T-helper 2 cell (primary cell): ENCODE measurements around the gene NDUFS2.

Source experiments
- DNase-seq, 5 experiments: peaks; one replicate each; pipeline versions ENCODE4 v3.0.0 to v3.0.0-alpha.2; 2012 to 2022

Gene NDUFS2

GRCh38 chr1:161196521-161197451 is 5.4 kb upstream of the NDUFS2 start:
- no peak for DNase-seq

DNA sequence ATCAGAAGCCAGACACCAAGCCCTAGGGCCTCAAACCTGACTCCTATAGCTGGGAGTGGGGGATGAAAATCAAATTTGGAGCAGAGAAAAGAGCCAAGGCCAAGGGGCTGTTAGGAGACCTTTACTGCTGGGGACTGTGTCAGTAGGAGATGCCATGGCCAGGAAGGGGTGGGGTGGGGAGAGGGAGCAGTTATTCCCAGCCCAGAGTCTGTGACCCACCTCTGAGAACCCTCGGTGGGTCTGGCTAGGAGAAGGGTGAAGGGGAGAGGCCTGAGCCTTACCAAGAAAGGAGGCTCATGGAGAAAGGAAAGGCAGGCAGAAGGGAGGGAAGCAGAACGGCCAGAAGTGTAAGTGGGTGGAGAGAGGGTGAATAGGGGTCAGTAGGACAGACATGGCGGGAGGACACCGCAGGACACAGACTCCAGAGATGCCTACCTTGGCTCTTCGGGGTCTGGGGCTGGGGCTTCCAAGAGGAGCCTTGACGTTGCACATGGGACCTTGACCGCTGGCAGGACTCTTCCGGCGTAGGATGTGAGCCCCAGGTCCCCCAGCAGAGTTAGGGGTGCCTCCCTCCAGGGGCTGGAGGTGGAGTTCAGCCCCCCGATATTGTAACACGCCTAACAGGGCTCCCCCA is 4.5 kb upstream of the NDUFS2 start:
- no peak for DNase-seq

GRCh38 chr1:161198194-161198896 is 3.8 kb upstream of the NDUFS2 start:
- DNase-seq: no peak

DNA sequence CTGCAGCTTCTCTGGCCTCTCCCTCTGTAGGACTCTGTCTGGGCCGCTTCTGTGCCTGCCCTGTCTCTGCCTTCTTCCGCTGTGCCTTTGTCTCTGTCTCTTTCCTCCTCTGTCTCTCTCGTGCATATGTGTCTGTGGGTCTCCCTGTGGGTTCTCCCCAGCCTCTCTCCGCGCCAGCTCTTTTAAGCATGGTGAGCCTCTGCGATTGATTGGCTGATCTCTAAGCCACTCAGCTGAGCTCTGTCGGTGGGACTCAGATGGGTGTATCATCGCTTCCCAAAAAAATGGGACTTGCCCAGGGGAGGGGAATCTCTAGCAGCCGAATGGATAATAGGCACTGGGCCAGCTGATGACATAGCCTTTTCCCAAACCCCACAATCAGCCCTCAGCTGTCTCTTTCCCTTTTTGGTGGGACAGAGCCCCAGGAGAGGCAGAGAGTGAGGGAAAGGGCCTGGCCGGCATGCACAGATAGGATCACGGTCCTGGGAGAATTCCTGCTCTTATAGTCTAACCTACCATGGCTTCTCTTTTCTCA is 3.2 kb upstream of the NDUFS2 start, which contains the start of gene ADAMTS4:
ADAMTS4 (minus strand) TSS at position 158 of the 535 bp plus-strand sequence. CDS start 427 bp downstream, outside the sequence.
- no peak for DNase-seq

DNA sequence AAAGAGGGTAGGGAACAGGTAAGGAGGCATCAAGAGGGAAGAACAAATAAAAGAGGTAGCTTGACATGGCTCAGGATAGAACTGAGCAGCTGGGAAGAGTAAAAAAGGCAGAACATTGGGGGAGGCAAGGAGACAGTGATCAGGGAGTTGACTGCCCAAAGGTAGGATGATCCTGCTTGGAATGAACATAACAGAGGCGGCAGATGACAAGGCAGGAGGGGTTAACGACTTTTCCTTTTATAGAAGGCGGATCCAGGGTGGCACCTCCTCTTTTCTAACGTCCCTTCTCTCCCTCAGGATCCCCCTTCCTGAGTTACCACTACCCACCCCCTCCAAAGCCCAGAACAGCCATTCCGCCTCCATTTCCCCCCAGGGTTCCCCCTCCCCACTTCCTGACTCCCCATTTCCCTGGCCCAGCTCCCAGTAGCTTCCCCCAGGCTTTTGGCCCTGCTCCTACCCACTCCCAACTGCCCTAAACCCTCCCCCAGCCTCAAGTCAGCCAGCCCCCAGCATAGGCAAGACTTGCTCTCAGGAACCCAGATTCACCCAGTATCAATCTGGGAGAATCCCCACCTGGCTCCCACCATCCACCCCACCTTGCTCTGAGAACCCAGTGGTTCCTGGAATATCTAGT is 2.5 kb upstream of the NDUFS2 start:
- DNase-seq: no peak

DNA sequence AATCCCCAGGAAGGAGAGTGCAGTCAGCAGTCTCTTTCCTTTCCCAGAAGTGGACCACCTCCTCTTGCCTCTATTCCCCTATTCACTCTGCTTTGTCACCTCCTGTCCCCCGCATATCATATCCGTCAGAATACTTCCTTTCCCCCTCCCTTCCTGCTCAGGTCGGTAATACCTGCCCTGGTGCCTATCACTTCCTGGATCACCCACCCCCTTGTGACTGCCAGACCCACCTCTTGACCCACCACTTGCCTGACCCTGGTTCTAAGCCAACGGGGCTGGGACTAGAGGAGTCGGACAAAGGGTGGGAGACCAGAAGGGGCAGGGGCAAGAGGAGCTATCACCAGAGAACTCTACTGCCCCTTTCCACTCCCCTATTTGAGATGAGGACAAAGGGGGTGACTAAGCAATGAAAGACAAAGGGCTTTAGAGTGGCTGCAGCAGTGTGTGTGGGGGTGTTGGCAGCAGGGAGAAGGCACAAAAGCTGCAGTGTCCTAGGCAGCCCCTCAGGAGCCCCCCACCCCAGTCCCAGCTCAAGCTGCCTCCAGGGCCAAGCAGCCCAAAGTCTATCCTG is 1.7 kb upstream of the NDUFS2 start:
- DNase-seq: no peak

GRCh38 chr1:161200992-161201835 is 953 bp upstream of the NDUFS2 start:
- DNase-seq: no peak

DNA sequence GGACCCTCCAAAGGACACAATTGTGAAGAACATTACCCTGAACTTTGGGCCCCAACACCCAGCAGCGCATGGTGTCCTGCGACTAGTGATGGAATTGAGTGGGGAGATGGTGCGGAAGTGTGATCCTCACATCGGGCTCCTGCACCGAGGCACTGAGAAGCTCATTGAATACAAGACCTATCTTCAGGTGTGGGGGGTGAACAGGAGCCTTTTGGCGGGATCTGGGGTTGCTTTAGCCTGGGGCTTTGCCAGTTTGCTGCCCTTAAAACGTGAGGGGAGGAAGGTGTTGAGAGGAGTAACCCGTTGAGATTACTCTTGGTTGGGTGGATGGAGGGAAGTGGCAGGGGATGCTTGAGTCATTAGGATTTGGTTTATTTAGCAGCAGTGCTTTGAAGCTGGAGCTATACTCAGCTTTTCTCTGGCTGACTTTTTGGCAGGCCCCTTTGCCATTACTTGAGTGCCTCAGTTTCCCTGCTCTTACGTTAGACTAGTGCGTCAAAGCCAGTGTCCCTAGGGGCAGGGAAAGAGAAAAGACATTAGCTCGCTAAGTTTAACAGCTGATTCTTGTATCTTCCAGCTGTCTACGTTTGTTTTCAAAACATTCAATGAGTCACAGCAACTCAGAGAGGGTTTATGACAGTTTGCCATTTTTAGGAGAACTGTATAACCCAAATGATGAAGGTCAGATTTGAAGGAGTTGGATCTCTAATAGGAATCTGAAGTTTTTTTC is 4.4 kb downstream of the NDUFS2 start:
- no peak for DNase-seq

DNA sequence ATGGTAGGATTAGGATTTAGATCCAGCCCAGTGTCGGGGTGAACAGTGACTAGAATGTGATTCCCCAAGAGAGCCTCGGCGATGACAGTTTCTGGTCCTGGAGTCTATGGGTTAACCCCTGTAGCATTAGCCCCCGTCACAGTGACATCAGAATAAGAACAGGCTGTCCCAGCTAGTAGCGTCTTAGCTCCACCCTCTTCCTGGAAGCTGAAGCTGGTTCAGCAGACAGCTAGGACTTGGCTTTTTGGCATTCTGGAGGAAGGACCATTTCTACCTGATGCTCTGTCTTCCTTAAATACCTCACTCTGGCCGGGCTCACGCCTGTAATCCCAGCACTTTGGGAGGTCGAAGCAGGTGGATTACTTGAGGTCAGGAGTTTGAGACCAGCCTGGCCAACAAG is 5.0 kb downstream of the NDUFS2 start:
- no peak for DNase-seq

- peak; percentile 21 to 71 (median 49) for DNase-seq
Measured at GRCh38 chr1:161209790-161210409, 7.7 kb downstream of the NDUFS2 start.

- DNase-seq: no peak
Measured at GRCh38 chr1:161214369-161214768, 12.2 kb downstream of the NDUFS2 start.

- DNase-seq: no peak
Measured at GRCh38 chr1:161215076-161215475, 12.9 kb downstream of the NDUFS2 start, which contains the start of gene FCER1G. TSS of gene FCER1G (plus strand) at chr1:161215295. CDS start at chr1:161215322, 27 bp downstream.

DNA sequence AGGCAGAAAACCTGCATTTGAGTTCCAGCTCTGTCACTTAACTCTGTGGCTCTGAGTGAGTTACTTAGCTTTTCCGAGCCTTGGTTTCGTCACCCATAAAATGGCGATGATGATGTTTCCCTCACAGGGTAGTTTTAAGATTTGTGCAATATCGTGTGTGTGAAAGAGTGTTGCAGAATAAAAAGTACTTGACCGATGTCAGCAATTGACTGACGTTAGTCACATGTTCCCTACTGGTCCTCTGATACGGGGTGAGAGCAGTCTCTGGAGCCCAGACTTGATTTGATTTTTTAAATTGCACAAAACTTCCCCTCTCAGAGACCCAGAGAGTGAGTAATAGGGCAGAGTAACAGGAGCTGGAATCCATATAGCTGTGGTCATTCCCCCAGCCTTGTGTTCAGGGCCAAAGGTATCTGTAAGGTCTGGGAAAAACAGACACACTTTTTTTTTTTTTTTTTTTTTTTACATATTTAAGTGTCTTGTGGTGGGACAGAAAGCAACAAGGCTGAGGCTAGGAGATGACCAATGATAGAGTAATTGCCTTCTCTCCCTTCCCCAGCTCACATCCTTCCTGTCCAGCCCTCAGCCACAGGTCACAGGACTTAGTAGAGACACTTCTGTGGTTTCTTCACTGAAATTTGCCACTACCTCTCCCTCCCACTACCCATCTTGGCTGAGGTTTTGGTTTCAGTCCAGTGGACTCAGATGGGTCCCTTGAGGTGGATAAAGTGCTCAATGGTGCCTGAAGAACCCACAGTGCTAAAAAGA is 15.0 kb downstream of the NDUFS2 start:
- DNase-seq: no peak

- DNase-seq: no peak
Measured at GRCh38 chr1:161217831-161218230, 15.7 kb downstream of the NDUFS2 start.

DNA sequence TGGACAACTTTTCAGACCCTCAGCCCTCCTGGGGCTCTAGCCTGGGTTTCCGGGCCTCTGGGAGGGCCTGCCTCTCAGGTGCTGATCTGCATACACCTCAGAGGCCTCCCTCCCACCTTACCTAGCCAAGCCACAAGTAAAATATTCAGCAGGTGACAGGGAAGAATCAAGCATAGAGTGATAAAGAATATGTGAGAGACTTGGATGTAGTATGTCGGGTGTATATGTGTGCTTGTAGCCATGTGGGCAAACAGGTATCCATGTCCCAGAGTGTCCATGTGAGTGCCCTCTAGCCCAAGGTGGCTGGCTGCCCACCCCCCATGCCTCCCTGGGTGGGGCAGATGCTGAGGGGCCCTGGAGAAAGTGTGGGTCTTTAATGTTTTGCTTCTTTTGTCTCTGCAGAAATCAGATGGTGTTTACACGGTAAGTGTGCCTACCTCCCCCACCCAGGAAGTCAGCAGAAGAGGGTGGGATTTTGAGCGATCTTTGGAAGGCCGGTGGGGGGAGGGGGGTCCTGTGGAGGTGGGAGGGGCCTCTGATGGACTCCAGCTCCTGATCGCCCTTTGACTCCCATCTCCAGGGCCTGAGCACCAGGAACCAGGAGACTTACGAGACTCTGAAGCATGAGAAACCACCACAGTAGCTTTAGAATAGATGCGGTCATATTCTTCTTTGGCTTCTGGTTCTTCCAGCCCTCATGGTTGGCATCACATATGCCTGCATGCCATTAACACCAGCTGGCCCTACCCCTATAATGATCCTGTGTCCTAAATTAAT is 16.3 kb downstream of the NDUFS2 start:
- DNase-seq: no peak

DNA sequence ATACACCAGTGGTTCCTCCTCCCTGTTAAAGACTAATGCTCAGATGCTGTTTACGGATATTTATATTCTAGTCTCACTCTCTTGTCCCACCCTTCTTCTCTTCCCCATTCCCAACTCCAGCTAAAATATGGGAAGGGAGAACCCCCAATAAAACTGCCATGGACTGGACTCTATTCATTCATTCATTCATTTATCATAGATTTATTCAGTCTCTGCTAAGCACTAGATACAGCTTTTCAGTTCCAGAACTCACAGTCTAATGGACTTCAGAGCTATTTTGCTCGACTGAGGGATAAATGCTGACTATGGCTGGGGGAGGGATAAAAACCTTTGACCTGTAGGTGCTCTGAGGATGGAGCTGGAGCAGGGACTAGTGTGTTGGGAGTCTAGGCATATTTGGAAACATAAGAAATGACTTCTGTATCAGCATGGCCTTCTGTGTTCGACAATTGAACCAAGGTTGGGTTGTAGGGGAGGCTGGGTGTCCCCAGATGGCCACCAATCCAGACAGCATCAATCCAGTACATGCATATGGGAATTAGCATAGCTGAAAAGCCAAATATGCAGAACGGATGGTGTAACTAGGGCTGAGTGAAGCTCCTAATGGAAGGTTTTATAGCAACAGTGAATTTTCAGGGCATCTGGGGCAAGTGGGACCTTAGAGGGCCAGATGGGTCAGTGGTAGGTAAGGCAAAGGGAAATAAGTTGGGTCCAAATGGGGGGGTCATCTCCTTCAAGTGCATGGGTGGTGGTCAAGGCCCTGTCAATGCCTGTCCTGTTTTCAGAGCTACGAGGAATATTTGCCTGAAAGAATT is 17.1 kb downstream of the NDUFS2 start:
- no peak for DNase-seq

DNA sequence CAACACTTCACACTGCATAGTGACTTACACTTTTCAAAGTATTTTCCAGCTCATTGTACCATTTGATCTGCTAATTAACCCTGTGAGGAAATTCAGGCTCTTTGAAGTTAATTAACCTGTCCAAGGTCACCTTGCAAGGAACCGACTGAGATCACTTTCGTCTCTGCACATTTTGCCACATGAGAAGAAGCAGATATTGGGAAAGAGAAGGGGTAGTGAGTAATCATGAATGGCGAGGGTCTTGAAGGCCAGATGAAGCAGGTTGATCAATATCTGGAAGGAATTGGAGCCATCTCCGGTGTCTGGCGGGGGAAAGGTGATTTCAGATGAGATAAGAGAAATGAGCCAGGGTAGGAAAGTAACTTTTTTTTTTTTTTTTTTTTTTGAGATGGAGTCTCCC is 17.8 kb downstream of the NDUFS2 start:
- DNase-seq: no peak
